ENCODE results near the gene KCNS3. TPM values are rescaled to one million over a fixed set of nuclear protein-coding genes. Genes with fewer than 3 reads are reported as not detected.

The KCNS3 gene
- total RNA-seq, 1 donor from 2014 or later, result 28.7 TPM

- H3K36me3 ChIP-seq, result peaks cover 16% of the 10 kb centered on the region
- ATAC-seq (no peak), DNase-seq (no peak)
- H3K9me3 ChIP-seq, result no peaks in the 10 kb centered on the region
- H3K4me3 ChIP-seq, result no peak overlapping the region
- no peak overlapping the region for H3K27ac ChIP-seq
- H3K4me1 ChIP-seq, result peaks cover 5% of the 10 kb centered on the region
- intact Hi-C loops (cut with DNase I), result no loop called here
- no peaks in the 10 kb centered on the region for H3K27me3 ChIP-seq (ENCODE audit: low read depth)
- TF ChIP-seq CTCF (IDR thresholded peaks at IDR 0.05), result no peak
Observed at GRCh38 chr2:17930773-17931172, 52.3 kb downstream of the KCNS3 start.

GRCh38 chr2:17933256-17933655, 54.8 kb downstream of the KCNS3 start:
- H3K4me1 ChIP-seq, result peaks cover 6% of the 10 kb centered on the region
- no peak for ATAC-seq
- no peaks in the 10 kb centered on the region for H3K27me3 ChIP-seq (ENCODE audit: low read depth)
- no peak for DNase-seq
- no peak overlapping the region for H3K27ac ChIP-seq
- TF ChIP-seq CTCF (IDR thresholded peaks at IDR 0.05), result no peak
- peaks cover 16% of the 10 kb centered on the region for H3K36me3 ChIP-seq
- H3K9me3 ChIP-seq, result peaks cover 5% of the 10 kb centered on the region
- H3K4me3 ChIP-seq, result no peak overlapping the region
- intact Hi-C loops (cut with DNase I), result no loop called here

- no peak overlapping the region for H3K4me3 ChIP-seq
- ATAC-seq, result peak in 1 of 2 donors; percentile 25
- peaks cover 8% of the 10 kb centered on the region for H3K9me3 ChIP-seq
- DNase-seq, result no peak
- H3K27ac ChIP-seq, result no peak overlapping the region
- no peaks in the 10 kb centered on the region for H3K27me3 ChIP-seq (ENCODE audit: low read depth)
- peaks cover 16% of the 10 kb centered on the region for H3K36me3 ChIP-seq
- TF ChIP-seq CTCF (IDR thresholded peaks at IDR 0.05), result no peak
- intact Hi-C loops (cut with DNase I), result no loop called here
- peaks cover 6% of the 10 kb centered on the region for H3K4me1 ChIP-seq
Observed at GRCh38 chr2:17934721-17935120, 56.3 kb downstream of the KCNS3 start.

- no peak overlapping the region for H3K4me3 ChIP-seq
- intact Hi-C loops (cut with DNase I), result no loop called here
- no peak for ATAC-seq
Observed at GRCh38 chr2:17935242-17935885, 56.9 kb downstream of the KCNS3 start.

GRCh38 chr2:17936599-17936998, 58.1 kb downstream of the KCNS3 start:
- H3K4me3 ChIP-seq, result no peak overlapping the region
- ATAC-seq (peak; percentile 39 to 62), DNase-seq (no peak)
- H3K9me3 ChIP-seq, result peaks cover 8% of the 10 kb centered on the region
- H3K36me3 ChIP-seq, result peaks cover 7% of the 10 kb centered on the region
- no peak for TF ChIP-seq CTCF (IDR thresholded peaks at IDR 0.05)
- H3K27ac ChIP-seq, result no peak overlapping the region
- intact Hi-C loops (cut with DNase I), result no loop called here
- no peaks in the 10 kb centered on the region for H3K27me3 ChIP-seq (ENCODE audit: low read depth)
- H3K4me1 ChIP-seq, result peaks cover 6% of the 10 kb centered on the region

More at GRCh38 chr2:17935242-17935885, 56.9 kb downstream of the KCNS3 start:
- no peak for TF ChIP-seq CTCF (IDR thresholded peaks at IDR 0.05)
- Histone ChIP-seq H3K27me3 (ENCODE audit: low read depth) (no peaks in the 10 kb centered on the region), H3K36me3 (peaks cover 16% of the 10 kb centered on the region), H3K4me1 (peaks cover 6% of the 10 kb centered on the region), H3K9me3 (peaks cover 8% of the 10 kb centered on the region), H3K27ac (no peak overlapping the region)
- no peak for DNase-seq
